GM12865 (cell line): ENCODE results near the gene P3R3URF.
A peak's percentile ranks its signal among the peaks of the same experiment; 100 is the strongest.

Experiments used
- DNase-seq: peaks from one replicate; pipeline ENCODE4 v3.0.0; 2010; ENCODE audit warnings: low read depth
- H3K4me3 ChIP-seq: 2 replicates; pipeline ENCODE4 v1.5.1; 2011; ENCODE audit warnings: mild to moderate bottlenecking, low read depth, low read length, control low read depth
- CTCF ChIP-seq: IDR thresholded peaks from 2 replicates; pipeline ENCODE4 v1.5.1; 2011; ENCODE audit warnings: low read length, control low read depth, low read depth, inconsistent platforms; ENCODE audit not compliant: insufficient read depth; ENCODE audit errors: missing control alignments

The P3R3URF gene

GRCh38 chr1:46160212-46160611, 16.1 kb downstream of the P3R3URF start:
- H3K4me3 ChIP-seq = no peak overlapping the region
- no peak for TF ChIP-seq CTCF
- DNase-seq = peak; percentile 43

GRCh38 chr1:46159516-46159915, 16.8 kb downstream of the P3R3URF start:
- TF ChIP-seq CTCF = no peak
- peak; percentile 72 for DNase-seq
- no peak overlapping the region for H3K4me3 ChIP-seq

GRCh38 chr1:46158312-46159281, 17.7 kb downstream of the P3R3URF start:
- no peak for DNase-seq
- TF ChIP-seq CTCF = no peak

GRCh38 chr1:46157916-46158311, 18.4 kb downstream of the P3R3URF start:
- H3K4me3 ChIP-seq = no peak overlapping the region
- no peak for TF ChIP-seq CTCF
- no peak for DNase-seq

More at GRCh38 chr1:46158312-46159281, 17.7 kb downstream of the P3R3URF start:
- no peak overlapping the region for H3K4me3 ChIP-seq

- no peak for DNase-seq
- H3K4me3 ChIP-seq = no peak overlapping the region
- TF ChIP-seq CTCF = no peak
Observed at GRCh38 chr1:46153732-46154131, 22.6 kb downstream of the P3R3URF start.

GRCh38 chr1:46153228-46153627, 23.1 kb downstream of the P3R3URF start:
- DNase-seq = no peak
- no peak for TF ChIP-seq CTCF
- H3K4me3 ChIP-seq = no peak overlapping the region
